ENCODE results near the gene KCTD6. TPM values are rescaled to one million over a fixed set of nuclear protein-coding genes. Genes with fewer than 3 reads are reported as not detected.
A peak's percentile ranks its signal among the peaks of the same experiment; 100 is the strongest.

The KCTD6 gene
- total RNA-seq, 3 donors from 2014 or later (not counting 1 experiment from before 2014, with no cell fraction given): 4.5 to 12.9 (median 7.5) TPM

GRCh38 chr3:58502872-58503271, 11.0 kb downstream of the KCTD6 start:
- intact Hi-C loops (cut with micrococcal nuclease): no loop called here
- no peaks in the 10 kb centered on the region for H3K9me3 Mint-ChIP-seq
- ATAC-seq: no peak

DNA sequence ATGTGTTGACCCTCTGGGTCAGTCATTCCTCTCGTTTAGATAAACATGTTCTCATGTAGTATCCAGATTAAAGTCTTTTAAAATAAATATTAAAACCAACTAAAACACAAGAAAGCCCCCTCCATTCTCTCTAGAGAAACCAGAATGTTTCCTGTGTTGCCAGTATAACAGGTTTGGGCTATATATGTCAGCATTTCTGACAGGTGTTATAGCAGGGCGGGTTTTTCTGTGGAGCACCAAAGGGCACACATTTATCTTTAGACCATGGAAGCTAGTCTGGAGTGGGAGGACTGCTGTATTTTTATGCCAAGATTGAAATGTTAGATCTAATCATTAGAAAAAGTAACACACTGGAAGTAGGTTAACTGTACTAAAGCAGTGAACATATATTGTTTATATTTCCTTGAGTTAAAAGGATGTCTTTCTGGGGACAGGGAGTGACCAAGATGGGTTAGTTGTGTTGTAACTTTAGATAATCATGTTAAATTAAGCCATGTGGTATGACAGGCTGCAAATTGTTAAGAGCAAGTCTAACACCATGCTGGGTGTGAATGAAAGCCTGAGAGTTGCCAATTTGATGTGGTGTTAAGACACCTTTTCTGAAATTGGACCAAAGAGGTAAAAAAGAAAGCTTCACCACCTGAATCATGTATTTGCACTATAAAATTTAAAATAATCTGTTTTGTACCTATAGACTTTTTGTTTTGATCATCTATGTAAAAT, 15.6 kb downstream of the KCTD6 start:
- TF ChIP-seq CTCF (IDR thresholded peaks at IDR 0.05): no peak
- no peaks in the 10 kb centered on the region for H3K36me3 Mint-ChIP-seq
- peaks cover 16 to 18% of the 10 kb centered on the region in 2 donors for H3K4me1 Mint-ChIP-seq
- H3K27me3 Mint-ChIP-seq (ENCODE audit: low read depth in 2 of 2): no peaks in the 10 kb centered on the region
- H3K4me3 ChIP-seq (ENCODE audit: low read length): no peak overlapping the region
- ATAC-seq: peak; percentile 60 to 93 (median 64)
- H3K9me3 ChIP-seq (ENCODE audit: control insufficient read depth, insufficient read depth, low read length): no peaks in the 10 kb centered on the region
- no peak overlapping the region for H3K4me3 Mint-ChIP-seq
- 17% methylated on average over 1 of the region's 2 CpGs for WGBS (ENCODE audit: insufficient coverage)
- intact Hi-C loops (cut with micrococcal nuclease): no loop called here
- H3K27me3 ChIP-seq (ENCODE audit: control insufficient read depth, insufficient read depth, low read length): no peaks in the 10 kb centered on the region
- no peak overlapping the region for H3K27ac ChIP-seq (ENCODE audit: low read length)
- H3K9me3 Mint-ChIP-seq: no peaks in the 10 kb centered on the region
- DNase-seq: no peak
- no peaks in the 10 kb centered on the region for H3K36me3 ChIP-seq (ENCODE audit: control insufficient read depth, insufficient read depth, low read length)
- no peaks in the 10 kb centered on the region for H3K4me1 ChIP-seq (ENCODE audit: control insufficient read depth, insufficient read depth, low read length)
- peak overlapping the region; percentile 16 to 37 for H3K27ac Mint-ChIP-seq

More at GRCh38 chr3:58502872-58503271, 11.0 kb downstream of the KCTD6 start:
- DNase-seq: no peak
- WGBS (ENCODE audit: insufficient coverage): no CpG with 5 or more reads among the region's 1 CpG
- H3K4me1 ChIP-seq (ENCODE audit: control insufficient read depth, insufficient read depth, low read length): no peaks in the 10 kb centered on the region
- Mint-ChIP-seq H3K27me3 (ENCODE audit: low read depth in 2 of 2) (no peaks in the 10 kb centered on the region), H3K27ac (no peak overlapping the region), H3K36me3 (peaks cover 7% of the 10 kb centered on the region), H3K4me3 (no peak overlapping the region), H3K4me1 (peaks cover 16 to 19% of the 10 kb centered on the region in 2 donors)
- no peak overlapping the region for H3K4me3 ChIP-seq (ENCODE audit: low read length)
- no peaks in the 10 kb centered on the region for H3K9me3 ChIP-seq (ENCODE audit: control insufficient read depth, insufficient read depth, low read length)
- H3K27me3 ChIP-seq (ENCODE audit: control insufficient read depth, insufficient read depth, low read length): no peaks in the 10 kb centered on the region
- TF ChIP-seq CTCF (IDR thresholded peaks at IDR 0.05): no peak
- H3K27ac ChIP-seq (ENCODE audit: low read length): no peak overlapping the region
- H3K36me3 ChIP-seq (ENCODE audit: control insufficient read depth, insufficient read depth, low read length): peaks cover 11% of the 10 kb centered on the region

GRCh38 chr3:58508437-58508836, 16.5 kb downstream of the KCTD6 start:
- H3K27ac Mint-ChIP-seq: no peak overlapping the region
- intact Hi-C loops (cut with micrococcal nuclease): no loop called here
- no peak overlapping the region for H3K4me3 Mint-ChIP-seq
- Histone ChIP-seq H3K27ac (ENCODE audit: low read length) (no peak overlapping the region), H3K36me3 (ENCODE audit: control insufficient read depth, insufficient read depth, low read length) (no peaks in the 10 kb centered on the region), H3K27me3 (ENCODE audit: control insufficient read depth, insufficient read depth, low read length) (no peaks in the 10 kb centered on the region), H3K9me3 (ENCODE audit: control insufficient read depth, insufficient read depth, low read length) (no peaks in the 10 kb centered on the region), H3K4me1 (ENCODE audit: control insufficient read depth, insufficient read depth, low read length) (no peaks in the 10 kb centered on the region), H3K4me3 (ENCODE audit: low read length) (no peak overlapping the region)
- no peaks in the 10 kb centered on the region for H3K9me3 Mint-ChIP-seq
- no peaks in the 10 kb centered on the region for H3K36me3 Mint-ChIP-seq
- no peak for ATAC-seq
- TF ChIP-seq CTCF (IDR thresholded peaks at IDR 0.05): no peak
- no peak for DNase-seq
- peaks cover 16 to 18% of the 10 kb centered on the region in 2 donors for H3K4me1 Mint-ChIP-seq
- H3K27me3 Mint-ChIP-seq (ENCODE audit: low read depth in 2 of 2): no peaks in the 10 kb centered on the region
- 77% methylated on average over 6 of the region's 6 CpGs for WGBS (ENCODE audit: insufficient coverage)

- no peaks in the 10 kb centered on the region for H3K9me3 ChIP-seq (ENCODE audit: control insufficient read depth, insufficient read depth, low read length)
Observed at GRCh38 chr3:58514405-58514804, 22.5 kb downstream of the KCTD6 start.

More at GRCh38 chr3:58514405-58514804, 22.5 kb downstream of the KCTD6 start:
- no peaks in the 10 kb centered on the region for H3K4me1 ChIP-seq (ENCODE audit: control insufficient read depth, insufficient read depth, low read length)
- H3K27me3 Mint-ChIP-seq (ENCODE audit: low read depth in 2 of 2): no peaks in the 10 kb centered on the region
- WGBS (ENCODE audit: insufficient coverage): 93% methylated on average over 3 of the region's 3 CpGs
- intact Hi-C loops (cut with micrococcal nuclease): no loop called here
- no peaks in the 10 kb centered on the region for H3K9me3 Mint-ChIP-seq
- no peaks in the 10 kb centered on the region for H3K36me3 ChIP-seq (ENCODE audit: control insufficient read depth, insufficient read depth, low read length)
- no peak overlapping the region for H3K27ac ChIP-seq (ENCODE audit: low read length)
- no peaks in the 10 kb centered on the region for H3K36me3 Mint-ChIP-seq
- H3K4me3 Mint-ChIP-seq: no peak overlapping the region
- no peak overlapping the region for H3K4me3 ChIP-seq (ENCODE audit: low read length)
- no peaks in the 10 kb centered on the region for H3K4me1 Mint-ChIP-seq
- TF ChIP-seq CTCF (IDR thresholded peaks at IDR 0.05): no peak
- DNase-seq (no peak), ATAC-seq (no peak)
- no peaks in the 10 kb centered on the region for H3K27me3 ChIP-seq (ENCODE audit: control insufficient read depth, insufficient read depth, low read length)
- H3K27ac Mint-ChIP-seq: no peak overlapping the region
